CD4-positive, alpha-beta T cell treated with Interleukin-4 for 4 hours (primary cell): ENCODE data around the gene SERPING1.

Experiments
- DNase-seq: peaks from one replicate; pipeline ENCODE4 v3.0.0-alpha.2; 2020

Gene SERPING1

DNA sequence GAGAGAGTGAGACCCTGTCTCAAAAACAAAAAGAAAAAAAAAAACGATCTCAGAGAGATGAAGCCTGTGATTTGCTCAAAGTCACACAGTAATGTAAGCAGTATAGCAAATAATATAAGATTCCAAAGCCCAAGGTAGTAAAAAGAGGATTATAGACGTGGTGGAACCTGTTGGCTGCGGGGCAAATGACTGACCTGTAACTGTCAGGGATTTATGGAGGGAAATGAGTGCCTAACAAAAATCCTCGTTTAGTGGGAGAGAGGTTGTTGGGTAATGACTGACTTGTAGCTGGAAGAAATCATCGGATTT is 59.4 kb downstream of the SERPING1 start:
- DNase-seq: no peak

DNA sequence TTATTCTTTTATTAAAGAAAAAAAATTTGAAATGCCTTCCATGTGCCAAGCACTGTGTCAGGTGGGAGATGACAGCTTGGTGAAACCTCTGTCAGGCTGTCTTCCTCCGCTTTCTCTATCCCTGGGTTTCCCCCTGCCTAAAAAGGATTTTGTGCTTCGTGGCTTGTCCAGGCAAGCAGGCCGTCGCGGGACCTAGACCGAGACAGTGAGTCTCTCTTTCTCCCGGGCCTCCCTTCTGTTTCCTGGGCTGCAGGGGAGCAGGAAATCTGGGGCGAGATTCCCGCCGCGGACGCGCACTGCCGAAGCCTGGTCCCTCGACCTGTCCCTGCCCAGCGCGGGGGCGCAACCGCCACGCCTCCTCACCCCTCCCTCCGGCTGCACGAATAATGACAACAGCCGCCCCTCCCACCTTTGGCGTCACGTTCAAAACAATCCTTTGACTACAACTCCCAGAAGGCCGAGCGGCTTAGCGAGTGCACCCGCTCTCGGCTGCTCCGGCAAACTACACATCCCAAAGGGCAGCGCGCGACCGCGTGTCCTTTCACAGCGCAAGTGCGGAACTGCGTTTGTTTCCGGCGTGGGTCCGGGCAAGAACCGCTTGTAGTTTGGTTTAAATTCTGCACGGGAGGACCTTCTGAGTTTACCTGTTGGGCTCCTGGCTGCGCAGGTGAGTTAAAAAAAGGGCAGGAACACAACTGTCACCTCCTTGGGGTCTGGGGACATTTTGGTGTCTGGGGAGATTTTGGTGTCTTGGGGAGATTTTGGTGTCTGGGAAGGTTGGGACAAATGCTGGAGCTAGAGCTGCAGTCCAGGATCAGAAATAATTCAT is 59.9 kb downstream of the SERPING1 start, which contains the start of gene CLP1:
TSS of gene CLP1 (plus strand) at position 569 of the 829 bp plus-strand sequence. CDS start 1,715 bp downstream, outside the sequence.
- DNase-seq: peak; percentile 98

DNA sequence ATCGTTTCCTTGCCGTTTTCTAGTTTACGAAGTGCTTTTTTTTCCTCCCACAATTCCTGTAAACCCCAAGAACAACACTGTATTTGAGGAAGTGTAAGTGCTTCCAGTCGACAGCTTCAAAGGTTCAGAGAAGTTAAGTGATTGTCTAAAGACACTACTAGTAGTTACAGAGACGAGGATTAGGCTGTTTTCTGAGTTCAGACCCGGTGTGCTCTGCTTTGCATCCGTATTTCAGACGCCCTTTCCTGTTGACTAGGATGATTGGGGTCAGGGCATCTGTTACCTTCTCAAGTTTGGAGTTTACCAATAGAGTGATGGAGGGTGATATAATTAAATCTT is 60.5 kb downstream of the SERPING1 start:
- no peak for DNase-seq

DNA sequence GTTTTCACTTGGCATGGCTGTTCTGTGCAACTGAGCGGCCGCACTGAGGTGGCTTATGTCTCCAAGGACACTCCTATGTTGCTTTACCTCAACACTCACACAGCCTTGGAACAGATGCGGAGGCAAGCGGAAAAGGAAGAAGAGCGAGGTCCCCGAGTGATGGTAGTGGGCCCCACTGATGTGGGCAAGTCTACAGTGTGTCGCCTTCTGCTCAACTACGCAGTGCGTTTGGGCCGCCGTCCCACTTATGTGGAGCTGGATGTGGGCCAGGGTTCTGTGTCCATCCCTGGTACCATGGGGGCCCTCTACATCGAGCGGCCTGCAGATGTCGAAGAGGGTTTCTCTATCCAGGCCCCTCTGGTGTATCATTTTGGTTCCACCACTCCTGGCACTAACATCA is 62.2 kb downstream of the SERPING1 start:
- DNase-seq: no peak

DNA sequence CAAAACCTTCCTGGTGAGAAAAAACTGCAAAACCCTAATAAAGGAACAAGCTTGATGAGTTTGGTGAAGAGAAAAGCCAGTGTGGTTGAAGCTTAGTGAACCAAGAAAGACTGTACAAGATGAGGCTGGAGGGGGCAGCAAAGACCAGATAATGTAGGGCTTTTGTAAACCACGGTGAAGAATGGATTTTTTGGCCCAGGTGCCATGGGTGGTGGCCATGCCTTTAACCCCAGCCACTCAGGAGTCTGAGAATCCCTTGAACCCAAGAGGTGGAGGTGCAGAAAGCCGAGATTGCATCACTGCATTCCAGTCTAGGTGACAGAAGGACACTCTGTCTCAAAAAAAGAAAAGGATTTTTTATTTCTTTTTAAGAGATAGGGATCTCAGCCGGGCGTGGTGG is 65.4 kb downstream of the SERPING1 start:
- DNase-seq: no peak

DNA sequence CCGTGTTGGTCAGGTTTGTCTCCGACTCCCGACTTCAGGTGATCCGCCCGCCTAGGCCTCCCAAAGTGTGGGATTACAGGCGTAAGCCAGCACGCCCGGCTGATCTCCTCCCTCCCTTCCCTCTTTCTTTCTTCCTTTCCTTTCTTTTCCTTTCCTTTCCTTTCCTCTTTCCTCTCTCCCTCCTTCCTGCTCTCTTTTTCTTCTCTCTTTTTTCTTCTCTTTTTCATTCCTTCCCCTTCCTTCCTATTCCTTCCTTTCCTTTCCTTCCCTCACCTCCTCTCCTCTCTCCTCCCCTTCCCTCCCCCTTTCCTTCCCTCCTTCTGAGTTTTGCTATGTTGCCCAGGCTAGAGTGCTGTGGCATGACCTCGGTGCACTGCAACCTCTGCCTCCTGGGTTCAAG is 66.5 kb downstream of the SERPING1 start:
- no peak for DNase-seq
